B cell (primary cell): ENCODE data around the gene SLC19A2.

Experiments used
- EZH2 ChIP-seq: IDR thresholded peaks from 2 replicates; pipeline ENCODE4 v1.6.1; 2012; ENCODE audit warnings: borderline replicate concordance, low read depth, mild to moderate bottlenecking, moderate library complexity, low read length; ENCODE audit not compliant: insufficient read depth, poor library complexity, severe bottlenecking
- TF ChIP-seq, protein P1 (sequence below): fragments of 200-600 bp; IDR thresholded peaks from one replicate; pipeline ENCODE4 v1.8.0; 2022; ENCODE audit warnings: antibody characterized with exemption, mild to moderate bottlenecking

DNA sequence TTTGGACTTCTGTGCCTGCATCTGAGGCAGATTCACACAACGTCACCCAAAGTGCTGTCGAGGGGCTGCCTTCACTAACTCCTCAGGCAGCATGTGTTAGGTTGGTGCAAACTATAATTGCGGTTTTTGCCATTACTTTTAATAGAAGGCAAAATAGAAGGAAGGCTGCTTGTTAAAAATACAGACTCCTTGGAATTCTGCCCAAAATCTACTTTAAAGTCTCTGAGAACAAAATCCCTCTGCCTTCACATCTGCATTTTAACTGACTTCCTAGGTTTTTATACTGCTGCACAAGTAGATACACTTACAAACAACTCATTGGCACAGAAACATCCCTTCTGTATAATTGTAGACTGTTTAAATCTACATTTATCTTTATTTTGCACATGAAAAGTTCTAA lies 41.3 kb upstream of the SLC19A2 start:
- TF ChIP-seq, protein P1, sequence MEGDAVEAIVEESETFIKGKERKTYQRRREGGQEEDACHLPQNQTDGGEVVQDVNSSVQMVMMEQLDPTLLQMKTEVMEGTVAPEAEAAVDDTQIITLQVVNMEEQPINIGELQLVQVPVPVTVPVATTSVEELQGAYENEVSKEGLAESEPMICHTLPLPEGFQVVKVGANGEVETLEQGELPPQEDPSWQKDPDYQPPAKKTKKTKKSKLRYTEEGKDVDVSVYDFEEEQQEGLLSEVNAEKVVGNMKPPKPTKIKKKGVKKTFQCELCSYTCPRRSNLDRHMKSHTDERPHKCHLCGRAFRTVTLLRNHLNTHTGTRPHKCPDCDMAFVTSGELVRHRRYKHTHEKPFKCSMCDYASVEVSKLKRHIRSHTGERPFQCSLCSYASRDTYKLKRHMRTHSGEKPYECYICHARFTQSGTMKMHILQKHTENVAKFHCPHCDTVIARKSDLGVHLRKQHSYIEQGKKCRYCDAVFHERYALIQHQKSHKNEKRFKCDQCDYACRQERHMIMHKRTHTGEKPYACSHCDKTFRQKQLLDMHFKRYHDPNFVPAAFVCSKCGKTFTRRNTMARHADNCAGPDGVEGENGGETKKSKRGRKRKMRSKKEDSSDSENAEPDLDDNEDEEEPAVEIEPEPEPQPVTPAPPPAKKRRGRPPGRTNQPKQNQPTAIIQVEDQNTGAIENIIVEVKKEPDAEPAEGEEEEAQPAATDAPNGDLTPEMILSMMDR, result no peak
- no peak for TF ChIP-seq EZH2
